Pancreas (tissue), 10 donors: ENCODE measurements around the gene GAB3. TPM values are rescaled to one million over a fixed set of nuclear protein-coding genes. Genes with fewer than 3 reads are reported as not detected.

Experiments used
- ATAC-seq, 4 donors: fragments of 200-7000 bp; cut with Tn5 transposase; one replicate each; pipeline versions ENCODE4 v1.8.0 to v1.9.1; 2020; ENCODE audit warnings: mild to moderate bottlenecking in 4 of 4, moderate library complexity in 4 of 4
- DNase-seq, 6 donors: peaks; one replicate each; pipeline ENCODE4 v3.0.0-alpha.2; 2020
- FAIRE-seq: peaks from 2 replicates; lab custom pipeline; 2012; peaks lifted over from hg19 to GRCh38; lab: Jason Lieb, UNC
- H3K27ac ChIP-seq, 4 donors: fragments of 200-600 bp; sonication (generic); 1 replicate in 3 of 4; 2 replicates in 1 of 4; pipeline versions ENCODE4 v1.5.0 to v1.8.0; 2020
- H3K27me3 ChIP-seq, 4 donors: fragments of 200-600 bp; one replicate each; pipeline ENCODE4 v1.8.0; 2021
- H3K36me3 ChIP-seq, 3 donors: fragments of 200-600 bp; sonication (generic) in 1 of 3; one replicate each; pipeline versions ENCODE4 v1.5.0 to v1.8.0; 2020 to 2021
- H3K4me1 ChIP-seq, 3 donors: fragments of 200-600 bp; one replicate each; pipeline ENCODE4 v1.8.0; 2021
- H3K4me3 ChIP-seq, 4 donors: fragments of 200-600 bp; sonication (generic) in 2 of 4; one replicate each; pipeline versions ENCODE4 v1.5.0 to v1.8.0; 2020 to 2021
- H3K9me3 ChIP-seq, 4 donors: fragments of 200-600 bp; one replicate each; pipeline ENCODE4 v1.8.0; 2021
- WGBS, 2 donors: extraction: QIAGEN DNeasy Blood & Tissue Kit; methylation state at CpG; one replicate each; pipeline ENCODE4 v1.1.7; 2013; 5-methylcytosine and 5-hydroxymethylcytosine counted together
- intact Hi-C, 3 donors: fragments of 100-400 bp; cut with DNase I; formaldehyde crosslinking; loops; one replicate each; pipeline versions ENCODE4 v1.11.1 to v1.14.2; 2022
- polyA plus RNA-seq, 2 donors: library from polyadenylated mRNA; stranded (reverse); fragments of 200-250 nt; gene quantifications; one replicate each; pipeline ENCODE4 v1.2.3, GENCODE V29; 2013
- total RNA-seq, 6 donors: library from RNA; stranded (reverse); fragmentation: NEBNext Ultra II Directional in 4 of 6; extraction: Animal tissue kit (Norgen Biotek cat#: 25700) in 4 of 6; gene quantifications; one replicate each; pipeline versions ENCODE4 v1.2.1 to v1.2.4, GENCODE V29; 2021 to 2023
- TF ChIP-seq, protein P1 (sequence below), 4 donors: fragments of 200-600 bp; sonication (generic) in 3 of 4; IDR thresholded peaks; one replicate each; pipeline versions ENCODE4 v1.5.0 to v1.8.0; 2021; ENCODE audit warnings: antibody characterized with exemption in 4 of 4
- donor health status: healthy with polysubstance abuse.
- donor health status: DM: no; HTN: no; CAD: no; lungs with moderate emphysema.
- donor health status: DM: no; HTN: no; CAD: no.
- donor health status: control.
- donor health status: control.
- donor health status: Bipolar disorder and iron deficiency.
- donor health status: DM: yes; HTN: yes; CAD: no.
- donor health status: DM: no; HTN: no; CAD: no.
- donor health status: DM: no; HTN: no; CAD: no.
- donor health status: DM: yes; HTN: yes; CAD: no.

GAB3 gene
- total and polyA plus RNA-seq, 8 donors = 1.2 to 4.0 (median 1.4) TPM

DNA sequence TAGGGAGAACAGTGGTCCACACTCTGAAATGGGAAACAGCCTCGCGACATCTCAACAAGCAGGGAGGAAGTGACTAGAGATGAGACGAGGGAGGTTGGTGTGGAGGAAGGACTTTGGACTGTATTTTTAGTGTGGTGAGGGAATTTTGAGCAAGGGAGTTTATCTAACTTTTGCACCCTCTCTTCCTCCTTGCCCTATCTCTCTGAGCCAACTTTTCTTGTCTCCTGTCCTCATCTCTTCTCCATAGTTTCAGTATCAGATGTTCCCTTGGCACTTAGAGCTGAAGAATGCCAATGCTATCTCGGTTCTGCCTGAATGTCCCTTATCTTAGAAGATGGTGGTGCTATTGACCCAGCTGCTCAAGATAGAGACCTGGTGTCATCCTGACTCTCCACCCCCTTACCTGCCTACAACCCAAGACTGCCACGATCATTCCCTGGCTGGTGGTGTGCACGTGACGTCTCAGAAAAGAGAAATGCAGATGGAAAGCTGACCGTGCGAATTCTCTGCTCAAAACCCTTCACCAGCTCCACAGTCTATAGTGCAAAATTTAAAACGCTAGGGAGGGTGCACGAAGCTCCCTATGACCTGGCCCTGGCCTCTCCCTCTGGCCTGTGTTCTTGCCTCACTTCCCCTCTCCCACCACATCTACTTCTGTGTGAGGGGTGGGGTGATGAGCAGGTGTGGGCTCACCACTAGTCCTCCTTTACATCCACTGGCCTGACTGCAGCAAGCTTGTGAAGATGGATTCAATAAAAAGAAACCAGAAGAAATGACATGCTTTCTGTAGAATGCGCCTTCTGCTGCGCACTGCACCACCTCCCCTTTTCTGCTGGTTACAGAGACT is 33.5 kb upstream of the GAB3 start:
- ATAC-seq (no peak), DNase-seq (no peak), FAIRE-seq (no peak)
- TF ChIP-seq, protein P1, sequence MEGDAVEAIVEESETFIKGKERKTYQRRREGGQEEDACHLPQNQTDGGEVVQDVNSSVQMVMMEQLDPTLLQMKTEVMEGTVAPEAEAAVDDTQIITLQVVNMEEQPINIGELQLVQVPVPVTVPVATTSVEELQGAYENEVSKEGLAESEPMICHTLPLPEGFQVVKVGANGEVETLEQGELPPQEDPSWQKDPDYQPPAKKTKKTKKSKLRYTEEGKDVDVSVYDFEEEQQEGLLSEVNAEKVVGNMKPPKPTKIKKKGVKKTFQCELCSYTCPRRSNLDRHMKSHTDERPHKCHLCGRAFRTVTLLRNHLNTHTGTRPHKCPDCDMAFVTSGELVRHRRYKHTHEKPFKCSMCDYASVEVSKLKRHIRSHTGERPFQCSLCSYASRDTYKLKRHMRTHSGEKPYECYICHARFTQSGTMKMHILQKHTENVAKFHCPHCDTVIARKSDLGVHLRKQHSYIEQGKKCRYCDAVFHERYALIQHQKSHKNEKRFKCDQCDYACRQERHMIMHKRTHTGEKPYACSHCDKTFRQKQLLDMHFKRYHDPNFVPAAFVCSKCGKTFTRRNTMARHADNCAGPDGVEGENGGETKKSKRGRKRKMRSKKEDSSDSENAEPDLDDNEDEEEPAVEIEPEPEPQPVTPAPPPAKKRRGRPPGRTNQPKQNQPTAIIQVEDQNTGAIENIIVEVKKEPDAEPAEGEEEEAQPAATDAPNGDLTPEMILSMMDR (IDR thresholded peaks at IDR 0.05) = no peak
- H3K27ac ChIP-seq = no peak overlapping the region
- H3K27me3 ChIP-seq = no peaks in the 10 kb centered on the region
- H3K4me3 ChIP-seq = no peak overlapping the region
- H3K9me3 ChIP-seq = no peaks in the 10 kb centered on the region
- no peaks in the 10 kb centered on the region for H3K4me1 ChIP-seq
- no peaks in the 10 kb centered on the region for H3K36me3 ChIP-seq
- intact Hi-C loops = no loop called here
- 78 to 89% methylated on average over 13 of the region's 13 CpGs for WGBS, 2 donors

- no peak for DNase-seq
- ATAC-seq = no peak
- Histone ChIP-seq H3K27me3 (no peaks in the 10 kb centered on the region), H3K36me3 (no peaks in the 10 kb centered on the region), H3K9me3 (no peaks in the 10 kb centered on the region), H3K4me1 (no peaks in the 10 kb centered on the region), H3K27ac (no peak overlapping the region), H3K4me3 (no peak overlapping the region)
- no peak for FAIRE-seq
- TF ChIP-seq, protein P1 (IDR thresholded peaks at IDR 0.05) = no peak
- intact Hi-C loops = no loop called here
- WGBS, 2 donors = 80 to 91% methylated on average over 9 of the region's 9 CpGs
These were observed 30.1 kb upstream of the GAB3 start for GRCh38 chrX:154780968-154781367.

GRCh38 chrX:154779261-154779660 is 28.4 kb upstream of the GAB3 start:
- intact Hi-C loops = no loop called here
- ATAC-seq = no peak
- 89 to 96% methylated on average over 4 of the region's 4 CpGs for WGBS, 2 donors
- no peak for DNase-seq
- Histone ChIP-seq H3K36me3 (peaks cover 0 to 5% (median 0%) of the 10 kb centered on the region in 3 donors), H3K27me3 (no peaks in the 10 kb centered on the region), H3K9me3 (no peaks in the 10 kb centered on the region), H3K4me1 (no peaks in the 10 kb centered on the region), H3K27ac (no peak overlapping the region), H3K4me3 (no peak overlapping the region)
- no peak for FAIRE-seq
- TF ChIP-seq, protein P1 (IDR thresholded peaks at IDR 0.05) = no peak

DNA sequence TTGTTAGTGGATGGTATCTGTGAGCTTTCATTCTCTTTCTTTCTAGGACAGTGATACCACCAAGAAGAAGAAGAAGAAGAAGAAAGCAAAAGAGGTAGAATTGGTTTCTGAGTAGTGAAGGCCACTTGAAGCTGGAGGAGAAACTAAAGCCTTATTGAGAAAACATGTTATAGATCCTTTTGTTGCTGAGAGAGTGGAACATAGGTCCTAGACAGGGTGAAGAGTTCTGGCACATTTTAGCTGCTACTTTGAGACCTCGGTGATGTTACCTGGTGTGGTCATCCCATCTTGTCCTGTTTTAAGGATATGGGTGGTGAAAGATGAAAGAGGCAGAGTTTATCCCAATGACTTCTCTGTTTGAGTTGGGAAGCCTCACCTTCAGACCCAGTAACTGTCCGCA is 25.9 kb upstream of the GAB3 start:
- 82 to 94% methylated on average over 2 of the region's 2 CpGs for WGBS, 2 donors
- no peak for FAIRE-seq
- TF ChIP-seq, protein P1 (IDR thresholded peaks at IDR 0.05) = no peak
- no peaks in the 10 kb centered on the region for H3K27me3 ChIP-seq
- no peak for DNase-seq
- no peak overlapping the region for H3K27ac ChIP-seq
- H3K36me3 ChIP-seq = peaks cover 0 to 5% (median 0%) of the 10 kb centered on the region in 3 donors
- no peak for ATAC-seq
- H3K9me3 ChIP-seq = no peaks in the 10 kb centered on the region
- no peaks in the 10 kb centered on the region for H3K4me1 ChIP-seq
- no peak overlapping the region for H3K4me3 ChIP-seq
- intact Hi-C loops = no loop called here
